Measurements from ENCODE around the gene LHPP.

The LHPP gene

GRCh38 chr10:124644771-124645415 is 183.3 kb downstream of the LHPP start:
- DNase-seq (ENCODE audit: low read depth) = no peak

- no peak for DNase-seq (ENCODE audit: low read depth)
These were observed 184.0 kb downstream of the LHPP start for GRCh38 chr10:124645467-124646095.

GRCh38 chr10:124646483-124647352 is 185.1 kb downstream of the LHPP start:
- DNase-seq (ENCODE audit: low read depth) = peak; percentile 35

- no peak for DNase-seq (ENCODE audit: low read depth)
These were observed 186.0 kb downstream of the LHPP start for GRCh38 chr10:124647421-124648130.

DNA sequence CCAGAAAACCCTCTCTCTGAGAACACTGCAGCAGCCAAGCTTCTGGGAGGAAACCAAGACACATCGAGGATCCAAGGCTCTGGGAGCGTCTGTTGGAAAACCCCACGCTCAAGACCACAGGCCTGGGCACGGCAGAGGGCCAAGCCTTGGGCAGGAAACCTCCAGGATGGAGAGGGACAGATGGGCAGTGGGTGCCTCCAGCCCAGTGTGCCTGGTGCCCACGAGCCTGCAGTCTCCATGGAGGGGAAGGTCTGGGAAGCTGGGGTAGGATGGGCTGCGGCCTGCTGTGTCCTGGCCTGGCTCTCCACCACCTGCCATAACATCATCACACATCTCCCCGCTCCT is 186.5 kb downstream of the LHPP start:
- no peak for DNase-seq (ENCODE audit: low read depth)

DNA sequence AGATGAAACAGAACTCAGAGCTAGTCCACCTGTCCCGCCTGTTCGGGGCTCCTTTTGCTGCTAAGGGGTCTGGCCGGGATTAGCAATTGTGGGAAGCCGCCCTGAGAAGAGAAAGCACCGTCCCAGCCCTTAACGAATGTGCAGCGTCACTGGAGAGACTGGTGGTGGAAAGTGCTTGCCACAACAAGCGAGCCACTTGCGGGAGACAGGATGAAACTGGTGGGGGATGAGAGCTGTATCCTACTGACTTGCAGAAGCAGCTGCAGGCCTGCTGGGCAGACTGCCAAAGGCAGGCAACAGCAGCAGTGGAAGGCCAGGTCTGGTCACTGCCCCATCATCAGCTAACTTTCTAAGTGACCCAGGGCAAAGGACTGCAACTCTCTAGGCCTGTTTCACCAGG is 187.1 kb downstream of the LHPP start:
- peak; percentile 65 for DNase-seq (ENCODE audit: low read depth)

DNA sequence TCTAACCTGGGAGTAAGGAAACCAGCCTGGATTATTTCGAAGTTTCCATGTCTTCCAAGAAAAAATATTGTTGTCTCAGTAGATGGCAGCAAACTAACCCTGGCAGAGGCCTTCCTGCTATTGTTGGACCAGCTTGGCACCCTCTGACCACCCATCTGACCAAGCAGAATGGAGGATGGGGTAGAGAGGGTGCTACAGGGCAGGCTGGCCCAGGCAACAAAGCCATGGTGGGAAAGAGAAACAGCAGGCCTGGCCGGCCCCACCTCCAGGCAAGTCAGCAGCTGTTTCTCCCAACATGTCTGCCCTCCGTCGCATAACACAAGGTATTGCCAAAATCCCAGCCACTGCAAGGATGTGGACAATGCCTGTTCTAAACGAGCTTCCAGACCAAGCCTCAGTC is 187.6 kb downstream of the LHPP start:
- no peak for DNase-seq (ENCODE audit: low read depth)

- no peak for DNase-seq (ENCODE audit: low read depth)
These were observed 188.6 kb downstream of the LHPP start for GRCh38 chr10:124650263-124650662.

- no peak for DNase-seq (ENCODE audit: low read depth)
These were observed 189.3 kb downstream of the LHPP start for GRCh38 chr10:124650820-124651401.

DNA sequence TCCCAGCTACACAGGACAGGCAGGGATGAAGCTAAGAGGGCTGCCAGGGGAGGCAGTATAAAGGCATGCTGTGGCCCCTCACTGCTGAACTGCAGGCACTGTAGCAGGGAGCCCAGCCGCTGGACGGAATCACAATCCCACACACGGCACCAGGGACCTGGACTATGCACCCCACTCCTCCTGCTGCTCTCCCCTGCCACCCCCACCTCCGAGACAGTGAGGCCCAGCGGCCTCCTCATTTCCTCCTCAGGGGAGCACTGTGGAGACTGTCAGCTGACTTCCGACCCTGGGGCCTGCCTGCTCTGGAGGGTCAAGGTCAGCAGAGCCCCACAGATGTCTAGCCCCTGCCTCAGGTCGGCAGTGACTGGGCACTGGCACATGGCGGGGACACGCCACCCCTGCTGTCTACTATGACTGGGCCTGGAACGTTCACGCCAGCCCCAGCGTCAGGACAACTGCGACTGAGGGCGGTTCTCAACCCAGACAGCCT is 189.8 kb downstream of the LHPP start:
- no peak for DNase-seq (ENCODE audit: low read depth)

GRCh38 chr10:124652200-124652599 is 190.6 kb downstream of the LHPP start:
- no peak for DNase-seq (ENCODE audit: low read depth)

GRCh38 chr10:124652701-124653100 is 191.1 kb downstream of the LHPP start:
- no peak for DNase-seq (ENCODE audit: low read depth)

- no peak for DNase-seq (ENCODE audit: low read depth)
These were observed 191.7 kb downstream of the LHPP start for GRCh38 chr10:124653311-124653710.

GRCh38 chr10:124653811-124654651 is 192.4 kb downstream of the LHPP start:
- DNase-seq (ENCODE audit: low read depth) = no peak

- DNase-seq (ENCODE audit: low read depth) = no peak
These were observed 193.1 kb downstream of the LHPP start for GRCh38 chr10:124654686-124655085.

- no peak for DNase-seq (ENCODE audit: low read depth)
These were observed 193.8 kb downstream of the LHPP start for GRCh38 chr10:124655191-124656112.

GRCh38 chr10:124656113-124656490 is 194.5 kb downstream of the LHPP start:
- no peak for DNase-seq (ENCODE audit: low read depth)

DNA sequence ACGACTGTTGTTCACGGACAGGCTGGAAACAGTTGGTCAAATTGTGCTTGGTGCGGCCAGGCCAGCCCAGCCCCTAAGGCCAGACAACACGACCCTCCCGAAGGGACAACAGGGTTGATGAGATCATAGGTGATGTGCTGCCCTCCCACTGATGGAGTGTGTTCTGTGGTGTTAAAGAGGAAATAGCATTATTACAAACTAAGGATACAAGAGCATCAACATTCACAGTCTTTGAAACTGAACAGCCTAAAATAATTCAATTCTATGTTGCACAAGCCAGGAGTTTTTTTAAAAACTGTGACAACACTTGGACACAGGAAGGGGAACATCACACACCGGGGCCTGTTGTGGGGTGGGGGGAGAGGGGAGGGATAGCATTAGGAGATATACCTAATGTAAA is 194.9 kb downstream of the LHPP start:
- no peak for DNase-seq (ENCODE audit: low read depth)

DNA sequence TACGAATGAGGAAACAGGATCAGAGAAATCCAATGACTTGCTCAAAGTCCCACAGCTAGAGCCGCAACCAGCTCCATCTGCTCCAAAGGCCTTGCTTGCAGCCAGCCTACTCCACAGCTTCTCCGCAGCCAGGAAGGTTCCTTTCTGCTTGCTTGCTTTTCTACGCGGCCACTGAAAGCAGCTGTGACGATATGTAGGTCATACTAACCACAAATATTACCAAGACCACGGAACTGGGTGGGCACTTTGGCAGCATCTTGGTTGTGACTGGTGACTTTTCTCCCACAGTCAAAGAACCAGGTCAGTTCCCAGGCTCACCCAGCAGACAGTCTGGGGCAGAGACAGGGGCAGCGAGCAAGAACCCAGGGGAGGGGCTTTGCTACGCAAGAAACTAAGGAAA is 196.2 kb downstream of the LHPP start:
- DNase-seq (ENCODE audit: low read depth) = peak; percentile 31
